T-helper 1 cell treated with Interleukin-12 subunit alpha and Interleukin-12 subunit beta and Interleukin-4 antibody, amounts not matched to agents 30 ng/mL and 1 ng/mL, for 36 hours (primary cell): ENCODE data around the gene MDM1. TPM values are rescaled to one million over a fixed set of nuclear protein-coding genes. Genes with fewer than 3 reads are reported as not detected.

Source experiments
- intact Hi-C: fragments of 100-400 bp; cut with micrococcal nuclease; formaldehyde crosslinking; loops from one replicate; pipeline ENCODE4 v1.15.1; 2024
- total RNA-seq: library from RNA; stranded (reverse); gene quantifications from 2 replicates; pipeline ENCODE4 v1.2.3, GENCODE V29; 2022

Gene MDM1
- total RNA-seq, 1 donor from 2014 or later, result 30.6 TPM

DNA sequence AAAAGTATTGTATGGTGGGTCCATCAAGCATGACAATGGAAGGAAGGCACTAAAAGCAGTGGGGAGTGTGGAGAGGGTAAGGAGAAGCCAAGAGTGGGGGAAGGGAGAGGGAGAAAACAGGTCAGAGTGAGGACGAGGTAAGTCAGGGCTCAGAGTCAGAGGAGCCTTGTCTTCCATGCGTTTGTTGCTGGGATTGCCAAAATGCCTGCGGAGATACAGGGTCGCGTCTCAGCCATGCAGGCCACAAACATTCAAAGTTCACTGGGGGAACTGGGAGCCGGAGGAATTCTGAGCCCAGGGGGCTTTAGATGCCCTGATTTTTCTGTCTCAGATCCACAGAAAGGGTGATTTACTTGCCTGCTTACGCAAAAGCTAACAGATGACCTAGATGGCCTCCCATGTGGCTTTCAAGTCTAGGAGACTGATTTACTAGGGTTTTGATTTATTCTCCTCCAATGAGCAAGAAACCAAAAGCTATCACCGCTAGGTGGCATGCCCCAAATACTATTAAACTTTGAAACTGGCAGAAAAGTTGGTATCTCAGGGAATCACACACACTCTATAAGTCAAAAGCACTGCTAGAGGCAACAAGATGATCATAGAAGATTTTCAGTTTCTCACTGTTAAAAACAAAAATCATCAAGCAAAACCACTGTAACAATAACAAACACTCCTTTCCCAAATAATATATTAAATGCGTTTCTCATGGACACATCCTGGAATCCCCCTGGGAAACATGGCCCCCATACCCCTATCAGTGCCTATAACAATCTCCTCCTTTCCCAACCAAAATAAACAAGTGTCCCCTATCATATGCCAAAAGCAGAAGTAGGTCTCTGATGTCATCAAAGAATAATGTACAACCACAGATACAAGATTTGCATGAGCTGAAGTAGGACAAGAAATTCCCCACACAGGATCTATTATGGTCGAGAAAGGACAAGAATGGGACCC is 26.6 kb upstream of the MDM1 start:
- intact Hi-C loops, result loop anchor here (1.0 to 2.0 kb wide), 5 partner anchors 92 to 387 kb away; partner anchors contain the start of genes NUP107, RAP1B and SLC35E3

DNA sequence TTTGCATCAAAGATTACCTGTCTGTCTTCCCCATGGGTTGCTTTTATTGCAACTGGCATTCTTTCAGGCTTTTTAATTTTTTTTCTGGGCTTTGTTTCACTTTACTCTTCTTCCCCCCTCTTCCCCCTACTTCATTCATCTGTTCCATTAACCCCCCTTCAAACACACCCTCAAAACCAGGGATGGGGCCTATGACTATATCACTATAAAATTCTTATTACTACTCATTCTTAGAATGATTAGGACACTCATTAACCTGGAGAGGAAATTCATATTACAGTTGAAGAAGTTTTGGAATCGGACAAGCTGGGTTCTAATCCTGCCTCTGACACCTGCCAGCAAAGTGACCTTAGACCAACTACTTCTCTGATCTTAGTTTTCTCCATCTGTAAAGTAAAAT is 24.8 kb upstream of the MDM1 start:
- intact Hi-C loops, result no loop called here

DNA sequence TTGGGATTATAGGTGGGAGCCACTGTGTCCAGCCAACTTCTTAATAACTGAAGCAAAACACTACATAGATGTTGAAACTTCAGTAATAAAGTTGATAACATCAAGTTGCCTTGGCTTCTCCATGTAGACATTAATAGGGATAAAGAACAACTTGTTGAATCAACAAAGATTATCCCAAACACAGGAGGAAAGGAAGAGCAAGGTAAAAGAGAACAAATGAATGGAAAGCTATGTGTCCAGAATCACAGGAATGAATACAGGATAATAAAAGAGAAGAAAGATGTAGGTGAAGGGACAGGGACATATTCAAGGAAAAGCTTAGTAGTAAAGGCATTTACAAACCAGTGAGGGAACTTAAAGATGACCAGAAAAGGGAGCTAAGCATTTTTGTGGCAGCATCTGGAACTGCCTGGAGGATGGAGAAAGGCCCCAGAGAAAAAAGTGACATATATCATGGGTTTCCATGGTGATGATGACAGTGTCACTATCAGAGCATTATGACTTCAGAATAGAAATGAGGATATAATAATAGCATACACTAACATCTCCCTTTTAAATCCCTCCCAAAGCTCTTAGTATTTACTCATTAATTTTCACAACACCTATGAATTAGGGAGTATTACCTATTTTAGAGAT is 24.0 kb upstream of the MDM1 start:
- intact Hi-C loops, result no loop called here

DNA sequence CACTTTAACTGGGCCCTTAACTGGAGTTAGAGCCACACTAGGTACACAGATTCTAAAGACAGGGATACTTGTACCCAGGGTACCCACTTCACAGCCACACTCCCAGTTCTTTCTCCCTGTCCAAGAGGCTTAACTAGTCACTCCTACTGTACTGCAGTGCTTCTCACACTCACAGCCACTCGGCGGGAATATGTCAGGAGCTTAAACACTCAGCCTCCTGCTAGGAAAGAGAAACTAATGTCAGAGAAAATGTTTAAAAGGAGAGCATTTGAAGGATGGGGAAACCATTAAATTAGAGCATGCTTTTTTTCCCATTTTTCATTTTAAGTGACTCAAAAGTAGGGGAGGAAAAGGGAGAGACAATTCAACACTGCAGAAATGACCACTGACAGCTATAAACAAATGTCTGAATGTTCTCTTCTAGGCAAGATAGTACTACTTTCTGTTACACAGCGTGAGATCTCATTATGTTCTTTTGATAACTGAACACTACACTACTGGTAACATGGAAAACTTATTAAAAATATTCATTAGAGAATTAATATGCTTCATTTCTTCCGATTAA is 22.9 kb upstream of the MDM1 start:
- intact Hi-C loops, result no loop called here

DNA sequence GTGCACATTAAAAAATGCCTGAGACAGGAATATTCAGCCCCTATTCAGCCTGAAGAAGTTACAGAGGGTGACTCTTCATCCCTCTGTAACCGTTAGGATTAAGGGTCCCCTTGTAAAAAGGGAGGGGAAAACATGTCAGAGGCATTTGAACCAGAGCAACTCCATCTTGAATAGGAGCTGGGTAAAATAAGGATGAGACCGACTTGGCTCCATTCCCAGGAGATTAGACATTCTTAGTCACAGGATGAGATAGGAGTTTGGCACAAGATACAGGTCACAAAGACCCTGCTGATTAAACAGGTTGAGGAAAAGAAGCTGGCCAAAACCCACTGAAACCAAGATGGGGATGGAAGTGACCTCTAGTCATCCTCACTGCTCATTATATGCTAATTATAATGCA is 19.9 kb upstream of the MDM1 start:
- intact Hi-C loops, result no loop called here

DNA sequence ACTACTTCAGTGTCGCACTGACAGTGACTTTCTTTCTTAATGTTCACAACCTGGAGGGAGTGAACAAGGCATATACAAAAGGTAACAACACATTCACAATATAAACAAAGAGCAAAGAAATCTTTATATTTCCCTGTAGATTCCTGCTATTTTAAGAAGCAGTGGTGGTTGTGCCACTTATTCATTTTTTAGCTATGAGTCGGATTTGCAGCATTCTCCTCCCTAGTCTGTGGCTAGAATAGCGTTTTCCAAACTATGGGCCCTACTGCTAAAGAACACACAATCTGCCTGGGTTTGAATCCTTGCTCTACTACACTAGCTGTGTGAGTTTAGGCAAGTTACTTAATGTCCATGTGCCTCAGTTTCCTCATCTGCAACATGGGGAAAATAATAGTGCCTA is 18.6 kb upstream of the MDM1 start:
- intact Hi-C loops, result no loop called here

DNA sequence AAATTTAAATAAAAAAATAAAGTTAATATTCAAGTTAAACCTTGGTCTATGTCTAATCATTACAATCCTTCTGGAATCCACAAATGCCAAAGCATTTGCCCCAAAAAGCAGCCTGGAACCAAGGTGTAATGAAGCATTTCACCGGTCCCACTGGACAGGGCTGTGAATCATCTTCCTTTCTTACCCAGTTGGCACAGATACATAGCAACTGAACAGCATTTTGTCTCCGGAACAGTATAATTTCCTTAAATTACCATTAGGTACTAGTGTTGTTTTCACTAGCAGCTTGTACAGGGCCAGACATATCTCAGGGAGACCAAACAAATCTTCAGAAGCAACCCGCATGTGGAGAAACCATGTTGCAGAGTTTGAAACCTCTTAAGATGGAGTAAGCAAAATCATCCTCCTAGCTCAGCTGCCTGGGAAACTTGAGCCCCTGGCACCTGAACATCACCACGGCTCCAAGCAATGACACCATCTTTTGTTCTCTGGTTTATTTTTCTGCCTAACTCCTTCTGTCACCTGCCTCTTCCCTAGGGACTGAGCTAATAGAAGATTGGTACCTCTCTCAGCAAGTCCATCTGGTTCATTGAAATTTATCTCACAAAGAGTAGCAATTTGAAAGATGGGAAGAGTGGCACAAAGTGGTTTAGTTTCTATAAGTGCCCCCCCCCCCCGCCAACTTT is 17.9 kb upstream of the MDM1 start:
- intact Hi-C loops, result no loop called here

DNA sequence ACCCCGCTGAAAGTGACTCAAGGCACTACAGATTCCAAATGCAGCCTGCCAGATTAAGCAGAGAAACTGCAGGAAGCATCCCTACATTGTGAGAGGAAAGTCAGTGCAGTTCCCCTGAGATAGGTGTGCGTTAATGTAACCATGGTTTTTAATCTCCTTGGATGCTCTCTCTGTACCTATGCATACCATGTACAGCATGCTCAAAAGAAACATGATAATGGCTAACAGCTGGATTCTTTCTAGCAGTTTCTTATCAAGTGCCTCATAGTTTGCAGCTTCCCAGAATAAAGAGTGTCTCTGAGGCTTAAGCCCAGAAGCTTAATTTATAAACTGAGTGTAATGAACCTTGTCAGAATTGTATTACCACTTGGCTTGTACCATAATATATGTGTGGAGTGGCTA is 17.1 kb upstream of the MDM1 start:
- intact Hi-C loops, result no loop called here

DNA sequence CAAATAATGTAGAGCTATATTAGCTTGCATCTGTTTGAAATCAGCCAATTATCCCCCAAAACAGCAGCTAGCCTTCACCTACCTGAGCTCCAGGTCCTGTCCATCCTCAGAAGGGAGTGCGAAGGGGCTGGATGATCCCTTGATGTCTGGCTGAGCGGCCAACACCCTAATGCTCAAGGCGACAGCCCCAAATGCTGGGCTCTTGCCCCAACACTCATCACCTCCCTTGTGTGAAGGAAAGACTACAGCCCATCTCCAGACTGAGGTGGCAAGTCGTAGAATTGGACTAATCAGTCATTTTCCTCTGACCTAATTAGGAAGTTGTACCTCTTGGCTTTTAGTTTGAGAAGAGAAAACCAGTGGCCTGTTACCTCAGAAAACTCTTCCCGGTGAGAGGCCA is 16.3 kb upstream of the MDM1 start:
- intact Hi-C loops, result no loop called here

DNA sequence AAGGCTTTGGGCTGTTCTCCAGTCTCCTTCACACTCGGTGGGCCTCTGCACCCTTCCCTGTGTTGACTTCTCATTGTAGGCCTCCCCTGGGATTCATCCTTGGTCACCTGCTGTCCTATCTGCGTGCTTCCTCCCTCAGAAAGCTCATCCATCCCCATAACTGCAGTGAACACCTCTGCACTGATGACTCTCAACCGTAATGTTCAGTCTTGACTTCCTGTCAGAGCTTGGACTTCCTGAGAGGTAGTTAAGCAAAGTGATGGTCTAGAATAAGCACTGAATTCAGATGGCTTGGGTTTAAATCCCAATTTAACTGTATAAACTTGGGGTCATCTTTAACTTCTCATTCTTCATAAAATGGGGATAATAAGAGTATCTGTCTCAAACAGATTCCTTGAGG is 13.6 kb upstream of the MDM1 start:
- intact Hi-C loops, result no loop called here

DNA sequence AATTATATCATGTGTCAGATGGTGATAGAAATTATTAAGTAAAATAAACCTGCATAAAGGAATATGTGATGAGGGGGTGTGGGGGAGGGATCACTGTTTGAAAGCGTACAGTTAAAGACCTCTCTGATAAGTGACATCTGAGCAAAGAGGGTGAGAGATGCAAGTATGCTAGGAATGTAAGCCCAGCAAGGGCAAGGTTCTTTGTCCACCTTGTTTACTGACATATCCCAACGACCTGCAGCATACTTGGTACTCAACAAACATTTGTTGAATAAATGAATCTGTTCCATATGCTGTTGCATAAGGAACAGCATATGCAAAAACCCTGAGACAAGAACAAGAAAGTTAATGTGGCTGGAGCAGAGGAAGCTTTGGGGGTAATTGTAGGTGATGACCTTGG is 12.0 kb upstream of the MDM1 start:
- intact Hi-C loops, result no loop called here

DNA sequence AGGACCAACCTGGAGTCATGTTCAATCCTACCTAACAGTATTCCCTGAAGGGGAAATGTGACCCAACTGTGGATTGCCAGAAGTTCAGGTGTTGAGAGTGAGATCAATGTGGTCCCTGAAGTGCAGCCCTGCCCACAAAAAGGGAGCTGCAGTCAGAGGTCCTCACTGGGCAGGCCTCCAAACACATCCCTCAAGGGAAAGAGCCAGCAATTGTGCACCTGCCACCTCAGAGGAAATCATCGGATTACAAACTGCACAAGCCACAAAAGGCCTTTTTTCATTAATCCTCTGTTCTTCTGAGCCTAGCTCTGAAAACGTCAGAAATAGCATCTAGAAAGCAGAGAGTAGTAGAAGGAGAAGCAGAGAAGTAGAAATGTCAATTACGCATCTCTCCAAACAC is 10.8 kb upstream of the MDM1 start:
- intact Hi-C loops, result no loop called here

DNA sequence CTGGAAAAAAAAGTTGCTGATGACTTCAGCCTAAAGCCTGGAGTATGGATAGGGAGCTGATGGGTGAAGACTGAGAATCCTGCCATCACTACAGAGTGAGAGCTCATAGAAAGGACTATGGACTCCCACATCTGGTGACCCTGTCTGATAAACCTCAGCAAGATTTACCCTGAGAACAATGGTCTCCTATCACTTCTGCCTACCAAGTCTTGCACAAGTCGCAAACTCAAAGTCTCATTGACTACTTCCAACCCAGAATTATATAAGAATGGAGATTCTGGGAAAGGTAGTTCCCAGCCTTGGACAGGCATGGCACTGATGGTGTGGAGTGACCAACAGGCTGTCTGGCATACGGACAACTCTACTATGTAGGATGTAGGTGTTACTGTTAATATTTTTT is 9.7 kb upstream of the MDM1 start:
- intact Hi-C loops, result no loop called here

DNA sequence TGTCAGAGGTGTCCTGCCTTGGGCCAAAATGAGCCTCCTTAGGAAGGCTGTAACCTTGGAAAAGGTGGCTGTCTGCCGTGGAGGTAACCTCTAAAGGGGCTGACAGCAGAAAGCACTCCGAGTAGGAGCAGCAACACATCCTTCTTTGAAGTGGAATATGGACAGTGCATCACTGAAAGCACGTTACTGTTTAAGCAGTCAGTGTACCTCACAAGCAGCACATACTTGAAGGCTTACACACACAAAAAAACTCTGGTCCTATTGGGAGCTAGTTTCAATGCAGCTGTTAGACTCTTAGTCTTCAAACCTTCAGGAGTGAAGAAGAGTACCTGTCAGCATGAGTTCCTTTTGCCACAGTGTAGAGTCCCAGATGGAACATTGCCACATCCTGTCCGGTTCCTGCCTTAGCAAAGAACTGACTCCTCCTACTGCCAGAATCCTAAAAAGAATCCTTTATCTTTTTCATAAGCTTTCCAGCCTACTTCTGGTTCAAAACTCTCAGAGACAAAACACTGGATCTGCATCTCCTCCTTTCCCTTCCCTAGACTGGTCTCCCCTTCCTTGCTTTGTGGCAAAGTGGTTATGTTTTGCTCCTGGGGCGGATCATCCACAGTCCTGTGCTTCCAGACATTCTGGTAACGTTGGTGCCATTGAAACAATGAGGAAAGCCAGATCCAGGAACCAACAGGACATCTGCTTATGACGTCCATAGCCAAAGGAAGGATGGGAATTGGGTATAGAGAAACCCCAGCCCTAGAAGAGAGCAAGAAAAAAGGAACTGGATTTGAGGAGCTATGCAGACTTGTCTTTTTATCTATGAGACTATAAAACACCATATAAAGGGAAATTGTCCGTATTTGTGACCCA is 8.5 kb upstream of the MDM1 start:
- intact Hi-C loops, result no loop called here

DNA sequence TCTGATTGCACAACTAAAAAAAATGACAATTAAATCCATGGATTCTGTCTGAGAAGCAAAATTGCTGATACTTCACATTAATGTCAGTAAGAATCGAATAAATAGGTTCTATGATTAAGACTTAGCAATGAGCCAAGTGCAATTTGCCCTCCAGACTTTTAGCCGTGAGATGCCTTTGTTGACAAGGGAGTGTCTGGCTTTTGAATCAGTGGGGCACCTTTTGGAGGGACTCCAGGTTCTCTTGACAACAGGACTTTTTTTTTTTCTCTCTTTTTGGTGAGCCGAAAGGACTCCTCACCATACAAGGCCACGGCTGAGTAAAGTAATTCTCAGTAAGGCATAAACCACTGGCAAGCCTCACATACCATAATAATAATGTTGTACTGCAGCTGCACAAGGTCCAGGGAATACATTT is 4.7 kb upstream of the MDM1 start:
- intact Hi-C loops, result no loop called here

DNA sequence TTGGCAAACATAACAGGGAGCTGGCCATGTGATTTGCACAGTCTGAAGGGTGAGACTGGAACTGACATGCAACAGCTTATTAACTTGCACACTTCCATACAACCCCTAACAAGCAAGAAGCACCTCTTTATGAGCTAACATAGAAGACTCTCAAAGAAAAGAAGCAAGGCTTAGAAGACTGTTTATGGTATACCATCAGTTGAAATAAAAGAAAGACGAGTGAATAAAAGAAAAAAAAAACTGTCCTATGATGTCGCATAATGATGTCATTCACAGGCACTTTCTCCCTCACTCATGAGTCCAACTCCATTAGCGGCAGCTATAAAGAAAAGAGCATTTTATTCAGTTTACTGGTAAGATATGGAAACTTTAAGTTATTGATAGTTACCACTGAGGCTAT is 3.3 kb upstream of the MDM1 start:
- intact Hi-C loops, result no loop called here

DNA sequence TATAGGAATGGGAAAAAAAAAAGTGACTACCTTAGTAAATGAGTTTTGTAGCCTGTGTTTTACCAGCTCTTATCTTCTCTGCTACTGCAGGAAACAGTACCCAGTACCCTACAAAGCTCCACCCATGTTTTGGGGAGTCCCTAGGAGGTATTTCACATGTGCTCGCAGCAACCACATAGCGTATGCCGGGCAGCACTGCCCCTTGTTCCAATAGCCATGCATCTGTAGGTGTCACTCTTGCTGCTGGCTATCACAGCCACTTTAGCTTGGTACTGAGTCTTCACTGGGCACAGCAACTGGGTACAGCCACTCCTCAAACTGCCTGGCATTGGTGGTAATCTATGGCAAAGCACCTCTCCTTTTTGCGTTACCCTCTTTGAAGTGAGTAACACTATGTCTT is 2.0 kb upstream of the MDM1 start:
- intact Hi-C loops, result loop anchor here (5.0 kb wide), 3 partner anchors 112 to 908 kb away; partner anchors contain the start of gene DYRK2

DNA sequence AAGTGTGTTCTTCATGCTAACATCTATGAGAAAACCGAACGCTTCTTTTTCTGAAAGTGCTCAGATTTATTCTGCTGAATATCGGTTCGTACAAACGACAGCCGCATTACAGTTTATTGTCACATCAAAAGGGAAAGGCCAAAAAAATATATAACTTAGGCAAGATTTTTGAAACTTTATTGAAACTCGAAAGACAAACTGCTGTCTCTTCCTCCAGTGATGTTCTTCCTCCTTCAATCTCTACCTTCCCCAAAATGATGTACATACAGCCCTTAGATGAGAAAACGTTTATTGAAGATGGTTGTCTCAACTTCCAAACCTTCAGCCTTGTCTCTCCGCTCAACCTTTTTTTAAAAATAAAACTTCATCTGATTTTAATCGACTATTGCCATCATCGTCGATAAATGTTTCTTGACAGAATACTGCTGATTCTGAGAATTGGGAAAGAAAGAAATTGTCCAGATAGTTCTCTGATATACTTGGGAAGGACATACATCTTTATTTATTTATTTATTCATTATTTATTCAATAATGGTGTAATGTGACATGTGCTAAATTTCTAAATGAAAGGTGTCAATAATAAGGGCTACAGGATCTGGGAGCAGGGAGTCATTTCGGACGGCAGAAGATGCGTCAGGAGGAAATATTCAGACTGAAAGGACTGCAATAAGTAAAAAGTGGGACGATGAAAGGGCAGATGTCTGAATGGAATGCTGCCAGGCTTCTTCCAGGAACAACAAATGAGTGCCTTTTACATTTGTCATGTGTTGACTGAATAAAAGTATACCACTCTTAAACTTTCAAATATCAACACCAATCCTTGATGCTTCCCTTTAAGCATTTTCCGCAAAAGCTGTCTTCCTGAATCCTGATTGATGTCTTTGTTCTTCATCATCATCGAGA is 817 bp upstream of the MDM1 start:
- intact Hi-C loops, result loop anchor here (1.0 to 5.0 kb wide), 18 partner anchors 32 to 1064 kb away; partner anchors contain the start of genes CAND1, CPM, DYRK2 and NUP107

DNA sequence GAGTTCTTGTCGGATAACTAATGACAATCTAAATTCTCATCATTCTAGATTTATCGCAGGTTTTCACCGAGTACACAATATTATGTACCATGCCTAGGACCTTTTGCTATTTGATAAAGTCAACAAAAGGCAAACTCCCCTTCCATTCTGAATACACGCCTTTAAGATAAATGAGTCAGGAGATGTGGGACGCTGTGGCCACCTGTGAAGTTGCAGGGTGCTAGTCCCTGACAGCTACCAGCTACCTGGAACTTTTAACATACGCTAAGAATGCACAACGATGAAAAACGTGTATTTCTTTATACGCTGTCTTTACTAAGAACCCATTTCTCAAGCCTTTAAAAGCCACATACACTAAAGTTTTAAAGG is 678 bp downstream of the MDM1 start:
- intact Hi-C loops, result loop anchor here (5.0 kb wide), 3 partner anchors 109 to 911 kb away; partner anchors contain the start of gene DYRK2

DNA sequence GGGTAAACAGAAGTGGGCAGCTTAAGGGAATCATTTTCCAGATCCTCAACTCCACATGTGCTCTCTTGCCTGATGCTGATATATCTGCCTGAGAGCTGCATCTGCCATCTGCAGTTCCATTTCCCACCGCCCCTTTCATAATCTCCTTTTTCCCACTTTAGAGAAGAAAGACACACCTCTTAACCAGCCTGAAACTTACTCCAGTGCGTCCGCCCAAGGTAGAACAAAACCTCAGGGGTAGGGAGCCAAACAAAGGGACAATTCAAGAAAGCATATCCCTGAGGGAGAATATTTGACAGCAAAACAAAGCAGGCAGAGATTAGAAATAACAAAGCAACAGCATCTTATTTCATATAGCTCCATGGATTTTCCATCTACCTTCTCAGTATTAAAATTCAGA is 4.3 kb downstream of the MDM1 start:
- intact Hi-C loops, result no loop called here
